Stimulated activated CD4-positive, alpha-beta T cell treated with anti-CD3 and anti-CD28 coated beads, Interleukin-1b, Interleukin-23, amount 100 ng/mL, for 48 hours (primary cell): ENCODE results near the gene PLTP.
"Not testable (repeated sequence)": the region's sequence is repeated elsewhere in the genome, so short reads cannot be mapped to it uniquely, and the experiment has no call there.

Source experiments
- DNase-seq: peaks from one replicate; pipeline ENCODE4 v3.0.0-alpha.2; 2020

PLTP gene, protein sequence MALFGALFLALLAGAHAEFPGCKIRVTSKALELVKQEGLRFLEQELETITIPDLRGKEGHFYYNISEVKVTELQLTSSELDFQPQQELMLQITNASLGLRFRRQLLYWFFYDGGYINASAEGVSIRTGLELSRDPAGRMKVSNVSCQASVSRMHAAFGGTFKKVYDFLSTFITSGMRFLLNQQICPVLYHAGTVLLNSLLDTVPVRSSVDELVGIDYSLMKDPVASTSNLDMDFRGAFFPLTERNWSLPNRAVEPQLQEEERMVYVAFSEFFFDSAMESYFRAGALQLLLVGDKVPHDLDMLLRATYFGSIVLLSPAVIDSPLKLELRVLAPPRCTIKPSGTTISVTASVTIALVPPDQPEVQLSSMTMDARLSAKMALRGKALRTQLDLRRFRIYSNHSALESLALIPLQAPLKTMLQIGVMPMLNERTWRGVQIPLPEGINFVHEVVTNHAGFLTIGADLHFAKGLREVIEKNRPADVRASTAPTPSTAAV

DNA sequence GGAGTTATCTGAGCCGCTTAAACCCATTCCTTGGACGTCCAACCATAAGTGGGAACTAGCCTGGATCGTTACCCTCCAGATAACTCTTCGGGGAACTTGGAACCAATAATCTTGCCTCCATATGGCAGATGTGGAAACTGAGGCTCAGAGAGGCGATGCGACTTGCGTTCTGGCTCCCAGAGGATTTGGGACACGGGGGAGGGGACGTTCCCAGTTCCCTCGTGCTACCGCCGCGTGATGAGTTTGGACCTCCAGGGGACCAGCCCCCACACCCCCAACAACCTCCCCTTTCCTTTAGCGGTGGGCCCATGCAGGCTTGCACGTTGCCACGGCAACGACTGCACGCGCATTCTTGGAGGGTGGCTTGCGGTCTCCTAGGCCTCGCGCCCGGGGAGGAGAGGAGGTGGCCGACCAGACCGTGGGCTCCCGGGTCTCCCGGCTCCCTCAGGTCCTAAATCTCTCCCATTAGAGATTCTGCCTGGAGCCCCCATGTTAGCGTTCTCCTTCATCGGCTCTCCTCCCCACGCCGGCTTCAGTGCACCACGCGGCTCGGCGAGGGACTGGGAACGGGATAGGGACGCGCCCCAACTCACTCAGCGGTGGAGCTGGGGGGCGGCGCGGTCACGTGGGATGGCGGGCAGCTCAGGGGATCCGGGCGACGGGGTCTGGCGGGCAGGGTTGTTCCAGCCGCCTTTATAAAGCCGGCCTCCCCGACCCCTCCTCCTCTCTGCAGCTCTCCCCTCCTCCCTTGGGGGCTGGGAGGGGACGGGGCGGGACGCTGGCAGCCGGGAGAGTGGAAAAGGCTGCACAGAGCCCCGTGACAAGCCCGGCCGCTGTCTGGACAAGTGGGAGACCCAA is at the start of gene PLTP:
Gene PLTP (minus strand): TSS at position 670 of the 858 bp plus-strand sequence. CDS start 703 bp downstream, outside the sequence.
- DNase-seq = peak; percentile 28

DNA sequence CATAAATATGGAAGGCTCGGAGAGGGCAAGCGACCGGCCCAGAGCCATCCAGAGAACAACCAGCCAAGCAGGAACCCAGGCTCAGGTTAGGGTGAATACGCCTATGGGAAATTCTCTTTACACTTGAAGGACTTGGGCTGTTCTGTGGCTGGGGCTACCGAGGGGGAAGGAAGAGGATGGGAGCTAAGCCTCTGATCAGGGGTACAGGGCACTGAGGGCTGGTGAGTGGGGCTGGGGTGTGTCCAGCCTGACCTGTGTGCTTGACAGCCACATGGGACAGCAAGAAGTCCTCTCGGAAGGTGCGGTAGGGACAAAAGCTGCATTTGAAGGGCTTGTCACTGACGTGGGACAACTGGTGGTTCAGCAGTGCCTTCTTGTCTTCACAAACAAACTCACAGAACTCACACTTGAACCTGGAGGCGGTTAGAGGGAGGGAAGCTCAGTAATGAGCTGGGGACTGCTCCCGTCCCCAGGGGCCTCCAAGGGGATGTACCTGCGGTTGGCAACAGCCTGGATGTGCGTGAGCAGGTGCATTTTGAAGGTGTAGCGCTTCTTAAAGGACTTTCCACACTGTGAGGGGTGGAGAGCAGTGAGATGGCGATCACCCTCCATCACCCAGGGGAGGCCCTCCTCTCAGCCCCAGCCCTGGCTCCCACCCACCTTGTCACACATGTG is 48.1 kb upstream of the PLTP start:
- DNase-seq = no peak

DNA sequence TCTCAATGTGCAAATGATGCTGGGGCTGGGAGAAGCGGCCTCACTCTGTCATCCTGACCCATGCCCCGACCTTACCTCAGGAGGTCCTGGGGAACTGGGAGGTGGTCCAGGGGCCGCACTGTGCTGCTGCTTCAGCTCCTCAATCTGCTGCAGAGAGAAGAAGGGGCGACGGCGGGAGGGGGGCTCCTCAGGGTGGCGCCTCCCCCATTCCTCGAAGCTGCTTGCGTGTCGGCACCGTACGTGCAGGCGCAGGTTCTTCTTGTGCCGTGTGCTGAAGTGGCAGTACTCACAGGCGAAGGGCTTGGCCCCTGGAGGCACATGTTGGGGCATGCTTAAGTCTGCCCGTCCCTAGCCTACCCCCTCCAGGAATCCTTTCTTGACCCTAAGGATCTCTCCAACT is 47.2 kb upstream of the PLTP start:
- DNase-seq = no peak

DNA sequence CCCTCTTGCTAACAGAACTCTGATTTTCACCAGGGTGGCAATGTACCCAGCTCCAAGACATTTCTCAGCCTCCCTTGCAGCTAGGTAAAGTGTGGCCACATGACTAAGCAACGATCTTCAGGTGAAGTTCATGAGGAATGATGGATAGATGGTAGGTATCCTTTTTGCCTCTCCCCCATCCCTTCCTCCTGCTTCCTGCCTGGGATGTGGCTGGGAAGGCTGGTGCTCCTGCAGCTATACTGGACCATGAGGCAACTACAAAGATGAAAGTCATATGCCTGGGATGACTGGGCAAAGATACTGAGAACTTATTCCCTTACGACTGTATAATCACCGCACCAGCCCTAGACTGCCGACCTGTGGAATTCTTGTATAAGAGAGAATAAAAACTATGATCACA is 46.6 kb upstream of the PLTP start:
- no peak for DNase-seq

DNA sequence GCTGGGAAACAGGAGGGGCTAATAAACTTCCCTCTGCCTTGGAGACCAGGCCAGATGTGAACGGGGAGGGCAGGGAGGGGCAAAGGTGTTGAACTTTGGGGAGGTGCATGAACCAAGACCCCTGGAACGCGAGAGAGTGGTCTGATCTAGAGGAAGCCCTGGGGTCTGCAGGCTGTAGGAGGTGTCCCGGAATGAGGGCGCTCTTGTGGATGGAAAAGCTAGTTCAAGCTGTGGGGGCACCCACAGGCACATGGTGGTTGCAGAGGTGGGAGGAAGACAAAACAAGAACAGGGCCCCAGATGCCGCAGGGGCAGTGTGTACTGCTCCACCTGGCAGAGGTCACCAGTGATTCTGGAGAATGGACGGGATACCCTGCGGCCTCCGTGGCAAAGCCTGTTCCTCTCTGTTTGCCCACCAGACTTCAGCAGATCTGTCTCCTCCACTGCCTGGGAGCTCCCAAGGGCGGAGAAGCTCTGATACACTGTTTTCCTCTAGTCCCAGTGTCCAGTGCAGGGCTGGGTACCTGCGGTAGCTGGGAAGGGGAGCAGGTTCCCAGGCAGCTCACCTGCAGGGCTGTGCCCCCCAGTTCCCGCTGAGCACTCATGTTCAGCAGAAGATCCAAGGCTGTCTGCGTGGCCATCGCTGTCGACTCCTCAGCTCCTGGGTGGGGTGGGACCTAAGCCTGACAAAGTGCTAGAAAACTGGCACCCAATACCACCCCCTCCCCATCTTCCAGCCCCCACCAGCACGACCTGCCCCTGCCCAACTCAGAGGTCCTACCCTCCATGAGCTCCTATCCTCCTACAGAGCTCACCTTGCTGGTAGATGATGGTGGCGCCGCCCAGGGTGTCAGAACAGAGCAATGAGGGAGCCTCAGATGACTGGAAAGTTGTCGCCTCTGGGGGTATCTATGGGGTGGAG is 45.3 kb upstream of the PLTP start:
- no peak for DNase-seq

DNA sequence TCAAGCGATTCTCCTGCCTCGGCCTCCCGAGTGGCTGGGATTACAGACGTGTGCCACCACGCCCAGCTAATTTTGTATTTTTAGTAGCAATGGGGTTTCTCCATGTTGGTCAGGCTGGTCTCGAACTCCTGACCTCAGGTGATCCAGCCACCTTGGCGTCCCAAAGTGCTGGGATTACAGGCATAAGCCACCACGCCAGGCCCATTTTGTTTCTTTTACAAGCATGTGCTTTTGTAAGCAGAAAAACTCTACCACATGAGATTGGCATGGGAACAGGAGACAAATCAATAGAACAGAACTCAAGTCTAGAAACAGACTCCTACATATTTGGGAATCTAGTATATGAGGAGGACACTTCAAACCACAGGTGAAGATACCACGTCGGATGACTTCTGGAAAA is 44.4 kb upstream of the PLTP start:
- not testable (repeated sequence) for DNase-seq

DNA sequence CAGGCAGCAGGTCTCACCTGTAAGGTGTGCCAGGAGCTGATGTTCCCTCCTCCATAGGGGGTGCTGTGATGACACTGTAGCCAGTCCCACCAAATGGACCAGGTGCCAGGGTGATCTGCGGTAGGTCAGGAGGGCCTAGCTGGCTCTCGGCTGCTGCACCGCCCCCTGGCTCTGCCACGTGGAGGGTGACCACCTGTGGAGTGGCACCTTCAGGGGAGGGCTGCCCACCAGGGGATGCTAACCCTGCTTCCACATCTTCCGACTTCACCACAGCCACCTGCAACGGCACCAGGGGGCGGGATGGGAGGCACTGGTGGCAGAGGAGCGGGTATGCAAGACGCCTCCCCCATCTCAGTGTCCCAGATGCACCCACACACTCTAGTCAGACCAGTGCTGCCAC is 41.7 kb upstream of the PLTP start:
- DNase-seq = no peak

DNA sequence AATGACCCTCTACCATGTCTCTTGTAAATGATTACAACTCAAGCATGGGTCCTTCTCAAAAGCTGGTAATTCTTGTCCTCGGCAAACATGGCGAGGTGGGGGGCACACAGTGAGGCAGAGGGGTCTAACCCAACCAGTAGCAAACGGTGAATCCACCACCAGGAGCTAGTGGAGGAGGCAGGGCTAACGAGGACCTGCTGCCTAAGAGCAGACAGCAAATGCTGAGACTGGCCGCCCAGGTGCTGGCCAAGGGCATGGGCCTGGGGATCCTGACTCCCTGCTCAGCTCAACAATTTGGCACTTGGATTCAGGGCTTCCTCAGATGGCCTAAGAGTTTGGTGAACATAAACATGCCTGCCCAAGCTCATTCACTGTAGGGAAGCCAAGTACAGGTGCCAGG is 40.9 kb upstream of the PLTP start:
- no peak for DNase-seq

DNA sequence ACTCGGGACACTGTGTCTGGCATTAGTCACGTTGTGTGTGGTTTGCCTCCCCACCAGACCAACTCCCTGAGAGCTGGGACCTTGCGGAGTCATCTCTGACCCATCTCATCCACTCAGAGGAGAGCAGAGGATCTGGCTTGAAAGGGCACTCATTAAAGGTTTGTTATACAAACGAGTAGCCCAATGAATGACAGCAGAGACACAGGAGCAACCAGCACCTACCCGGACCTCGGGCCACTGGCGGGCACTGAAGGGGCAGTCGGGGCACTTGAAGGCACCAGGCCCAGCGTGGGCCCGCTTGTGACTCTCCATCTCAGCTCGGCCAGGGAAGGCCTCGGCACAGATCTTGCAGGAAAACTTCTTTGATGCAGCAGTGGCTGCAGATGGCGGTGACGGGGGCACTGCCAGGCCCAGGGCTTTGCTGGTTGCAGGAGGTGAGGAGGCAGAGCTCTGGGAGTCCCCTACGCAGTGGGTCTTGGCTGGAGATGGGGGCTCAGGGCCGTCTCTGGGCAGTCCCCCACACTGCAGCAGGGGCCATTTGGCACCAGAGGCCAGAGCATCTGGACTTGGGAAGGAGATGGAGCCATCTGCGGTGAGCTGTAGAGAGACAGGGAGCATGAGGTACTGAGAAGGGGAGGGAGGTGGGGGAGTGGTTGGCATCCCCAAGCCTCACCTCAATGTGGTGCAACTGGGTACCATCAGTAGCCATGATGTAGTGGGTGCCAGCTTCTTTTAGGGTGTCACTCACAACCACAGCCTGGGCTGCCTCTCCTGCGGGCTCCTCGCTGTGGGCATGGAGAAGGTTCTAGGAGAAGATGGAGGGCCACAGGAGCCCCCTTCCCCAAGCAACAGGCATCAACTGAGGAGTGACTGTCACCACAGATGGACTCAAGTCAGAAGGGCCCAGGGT is 40.2 kb upstream of the PLTP start:
- no peak for DNase-seq

DNA sequence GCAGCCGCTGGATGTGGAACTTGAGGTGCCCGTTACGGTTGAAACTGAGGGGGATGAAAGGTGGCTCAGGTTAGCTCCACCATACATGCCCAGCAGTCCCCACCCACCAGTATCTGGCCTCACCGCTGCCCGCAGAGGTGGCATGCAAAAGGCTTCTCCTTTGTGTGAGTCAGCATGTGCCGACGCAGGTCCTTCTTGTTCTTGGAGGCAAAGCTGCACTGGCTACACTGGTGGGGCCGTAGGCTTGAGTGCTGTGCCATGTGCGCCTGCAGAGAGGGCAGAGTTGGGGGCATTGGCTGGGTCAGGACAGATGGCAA is 38.3 kb upstream of the PLTP start:
- no peak for DNase-seq

DNA sequence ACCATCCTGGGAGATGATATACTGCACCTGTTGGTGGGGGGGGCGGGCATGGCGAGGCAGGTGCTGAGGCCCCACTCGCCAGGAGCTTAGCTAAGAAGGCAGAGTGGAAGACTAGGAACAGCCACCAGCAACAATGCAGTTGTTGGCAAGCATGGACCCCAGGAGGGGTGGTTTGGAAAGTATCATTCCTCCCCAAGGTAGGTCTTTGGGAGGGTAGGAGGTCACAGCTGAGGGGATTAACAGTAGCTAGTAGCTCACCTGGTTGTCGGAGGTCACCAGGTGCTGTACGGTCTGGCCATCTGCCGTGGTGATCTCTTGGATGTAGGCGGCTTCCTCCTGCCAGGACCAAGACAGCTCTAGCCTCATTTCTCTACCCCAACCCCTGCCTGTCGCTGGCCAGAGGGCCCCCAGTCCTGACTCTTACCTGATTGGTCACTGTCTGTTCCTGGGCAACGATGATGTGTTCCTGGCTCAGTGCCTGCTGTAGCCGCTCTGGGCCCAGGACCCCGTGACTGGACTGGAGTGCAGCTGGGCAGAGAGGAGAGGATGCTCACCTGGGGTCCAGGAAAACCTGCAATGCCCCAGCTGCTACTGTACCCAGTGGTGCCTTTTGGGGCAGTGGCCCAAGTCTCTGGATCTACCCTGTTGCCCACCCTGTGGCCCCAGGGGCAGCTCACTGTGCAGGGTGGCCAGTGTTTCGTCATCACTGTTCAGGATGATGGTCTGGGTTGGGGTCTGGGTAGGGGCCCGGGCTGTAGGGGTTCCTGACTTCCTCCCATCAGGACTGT is 37.8 kb upstream of the PLTP start:
- no peak for DNase-seq

DNA sequence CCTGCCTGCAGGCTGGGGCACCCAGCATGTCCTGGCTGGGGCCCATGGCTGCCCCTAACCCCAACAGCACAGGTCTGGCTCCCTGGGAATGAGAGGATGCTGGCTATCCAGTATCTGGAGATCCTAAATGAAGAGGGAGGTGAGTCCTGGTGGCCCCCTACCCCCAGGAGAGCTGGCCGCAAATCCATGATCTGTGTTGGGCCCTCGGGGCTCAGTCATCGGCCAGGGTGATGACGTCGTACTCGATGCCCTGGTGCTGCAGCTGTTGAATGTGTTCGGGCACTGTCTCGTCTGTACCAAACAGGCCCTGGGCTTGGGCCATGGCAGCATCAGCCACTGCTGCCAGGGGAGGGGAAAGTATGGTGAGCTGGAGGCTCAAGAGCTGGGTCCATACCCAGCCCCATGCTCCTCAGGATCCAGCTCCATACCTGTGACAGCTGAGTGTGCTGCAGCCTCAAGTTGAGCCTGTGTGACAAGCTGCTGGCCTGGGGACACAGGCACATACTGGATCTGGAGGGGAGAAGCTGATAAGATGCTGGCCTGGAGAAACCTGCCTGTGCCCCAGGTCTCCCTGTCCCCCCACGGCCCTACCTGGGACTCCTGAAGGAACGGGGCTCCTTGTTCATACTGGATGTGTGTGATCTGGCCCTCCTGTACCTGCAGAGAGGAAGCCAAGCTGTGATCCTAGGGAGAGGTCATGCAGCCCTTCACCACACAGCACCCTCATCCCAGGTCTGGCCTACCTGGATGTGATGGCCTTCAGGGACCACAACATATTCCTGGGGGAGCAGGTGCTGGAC is 37.0 kb upstream of the PLTP start:
- no peak for DNase-seq

DNA sequence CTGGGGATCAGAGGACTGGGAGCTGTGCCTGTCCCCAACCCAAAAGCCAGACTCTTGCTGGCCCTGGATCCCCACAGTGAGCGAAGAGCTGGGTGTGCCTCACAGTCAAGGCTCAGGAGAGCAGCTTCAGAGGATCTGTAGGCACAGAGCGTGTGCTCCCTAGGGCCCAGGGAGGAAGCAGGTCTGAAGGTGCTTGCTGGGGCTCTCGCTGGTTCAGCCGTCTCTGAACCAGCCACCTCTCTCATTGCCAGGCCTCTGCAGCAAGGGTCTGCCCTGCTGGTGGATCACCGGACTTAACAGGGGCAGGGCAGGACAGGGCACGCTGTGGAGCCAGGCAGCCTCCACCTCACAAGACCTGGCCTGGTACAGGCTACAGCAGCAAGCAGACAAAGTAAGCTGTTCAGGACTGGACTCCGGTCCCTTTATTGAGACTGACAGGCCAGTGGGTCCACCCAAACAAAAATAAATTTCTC is 36.3 kb upstream of the PLTP start:
- no peak for DNase-seq

DNA sequence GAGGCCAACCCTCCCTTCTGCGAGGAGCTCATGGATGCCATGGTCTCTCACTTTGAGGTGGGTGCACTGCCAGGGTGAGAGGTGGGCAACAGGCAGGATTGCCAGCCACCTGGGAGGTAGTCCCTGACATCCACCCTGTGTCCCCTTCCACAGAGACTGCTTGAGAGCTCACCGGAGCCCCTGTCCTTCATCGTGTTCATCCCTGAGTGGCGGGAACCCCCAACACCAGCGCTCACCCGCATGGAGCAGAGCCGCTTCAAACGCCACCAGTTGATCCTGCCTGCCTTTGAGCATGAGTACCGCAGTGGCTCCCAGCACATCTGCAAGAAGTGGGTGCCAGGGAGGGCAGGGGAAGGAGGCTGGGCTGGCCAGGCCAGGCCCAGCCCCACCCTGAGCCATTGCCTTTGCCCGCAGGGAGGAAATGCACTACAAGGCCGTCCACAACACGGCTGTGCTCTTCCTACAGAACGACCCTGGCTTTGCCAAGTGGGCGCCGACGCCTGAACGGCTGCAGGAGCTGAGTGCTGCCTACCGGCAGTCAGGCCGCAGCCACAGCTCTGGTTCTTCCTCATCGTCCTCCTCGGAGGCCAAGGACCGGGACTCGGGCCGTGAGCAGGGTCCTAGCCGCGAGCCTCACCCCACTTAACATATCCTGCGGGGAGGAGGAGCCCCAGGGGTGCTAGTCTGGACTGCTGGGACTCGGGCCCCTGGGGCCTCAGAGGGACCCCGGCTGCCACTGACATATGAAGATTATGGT is 35.3 kb upstream of the PLTP start:
- DNase-seq = no peak

DNA sequence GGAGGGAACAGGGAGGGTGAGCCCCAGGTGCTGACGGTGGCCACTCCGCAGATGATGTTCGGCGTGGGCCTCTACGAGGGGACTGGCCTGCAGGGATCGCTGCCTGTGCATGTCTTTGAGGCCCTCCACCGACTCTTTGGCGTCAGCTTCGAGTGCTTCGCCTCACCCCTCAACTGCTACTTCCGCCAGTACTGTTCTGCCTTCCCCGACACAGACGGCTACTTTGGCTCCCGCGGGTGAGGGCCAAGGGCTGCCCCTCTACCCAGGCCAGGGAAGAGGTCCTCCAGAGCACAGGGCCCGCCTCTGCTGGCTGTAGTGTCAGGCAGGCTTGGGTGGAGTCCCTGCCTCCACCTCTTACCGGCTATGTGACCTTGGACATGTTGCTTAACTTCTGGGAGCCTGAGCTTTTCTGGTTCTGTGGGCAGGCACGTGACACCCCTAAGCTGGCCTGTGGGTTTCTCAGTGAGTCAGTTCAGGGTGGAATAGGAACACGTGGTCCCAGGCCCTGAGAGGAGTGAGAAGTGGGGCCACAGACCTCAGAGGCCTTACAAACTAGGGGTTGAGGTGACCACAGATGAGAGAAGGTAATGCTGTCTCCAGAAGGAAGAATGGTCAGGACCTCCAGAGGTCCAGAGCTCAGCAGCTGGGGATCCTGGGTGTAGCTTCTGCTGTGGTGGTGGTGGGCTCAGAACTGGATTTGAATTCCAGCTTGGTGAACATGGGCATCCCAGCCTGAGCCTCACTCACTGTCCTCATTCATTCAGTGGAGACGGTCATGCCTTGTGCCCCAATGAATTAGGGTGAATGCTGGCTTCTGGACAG is 34.4 kb upstream of the PLTP start:
- DNase-seq = no peak

DNA sequence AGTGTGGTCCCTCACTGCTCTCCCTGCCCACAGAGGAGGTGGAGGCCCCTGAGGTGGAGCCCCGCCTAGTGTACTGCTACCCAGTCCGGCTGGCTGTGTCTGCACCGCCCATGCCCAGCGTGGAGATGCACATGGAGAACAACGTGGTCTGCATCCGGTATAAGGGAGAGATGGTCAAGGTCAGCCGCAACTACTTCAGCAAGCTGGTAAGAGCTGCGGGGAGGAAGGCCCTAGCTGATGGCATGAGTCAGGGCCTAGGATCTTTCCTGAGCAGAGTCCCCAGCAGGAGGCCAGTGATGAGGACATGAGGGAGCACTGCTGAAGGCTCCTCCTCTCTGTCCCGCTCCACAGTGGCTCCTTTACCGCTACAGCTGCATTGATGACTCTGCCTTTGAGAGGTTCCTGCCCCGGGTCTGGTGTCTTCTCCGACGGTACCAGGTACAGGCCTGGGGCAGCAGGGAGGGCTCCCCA is 33.8 kb upstream of the PLTP start:
- DNase-seq = no peak

DNA sequence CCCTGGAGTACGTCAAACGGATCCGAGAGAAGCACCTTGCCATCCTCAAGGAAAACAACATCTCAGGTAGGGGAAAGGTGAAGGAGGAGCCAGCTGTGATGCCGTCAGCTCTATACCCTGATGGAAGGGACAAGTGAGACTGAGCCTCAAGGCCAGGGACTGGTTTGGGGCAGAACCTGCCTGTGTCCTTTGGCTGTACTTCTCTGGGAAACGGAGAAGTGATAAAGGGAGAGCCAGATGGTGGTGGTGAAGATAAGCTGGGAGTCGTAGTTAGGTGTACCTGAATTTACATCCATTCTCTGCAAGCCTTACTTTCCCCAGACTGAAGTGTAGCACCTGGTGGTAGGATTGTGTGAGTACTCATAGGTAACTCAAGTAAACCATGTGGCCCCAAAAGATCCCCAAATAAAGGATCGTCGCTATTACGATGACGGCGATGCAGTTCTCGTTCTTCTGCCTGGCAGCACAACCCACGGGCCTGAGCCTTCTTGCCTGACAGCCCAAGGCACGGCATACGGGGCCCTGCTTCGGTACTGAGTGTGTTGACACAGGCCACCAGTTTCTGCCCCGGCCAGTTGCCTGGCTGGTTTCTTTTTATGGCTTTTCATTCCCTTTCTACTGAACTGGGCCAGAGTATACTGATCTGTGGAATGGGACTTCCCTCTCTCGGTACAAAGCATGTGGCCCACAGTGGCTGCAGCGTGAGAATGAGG is 33.2 kb upstream of the PLTP start:
- DNase-seq = no peak
